ENCODE measurements around the gene FAM193B.

GRCh38 chr5:177502886-177503285 is 51.5 kb downstream of the FAM193B start:
- TF ChIP-seq CTCF (IDR thresholded peaks at IDR 0.05; ENCODE audit: insufficient read depth, low read length, poor library complexity, severe bottlenecking) (no peak), EZH2phosphoT487 (conservative IDR thresholded peaks at IDR 0.05; ENCODE audit: low read length) (no peak)
